Stimulated activated CD4-positive, alpha-beta T cell treated with anti-CD3 and anti-CD28 coated beads, TNF-alpha, amount 100 ng/mL, for 48 hours (primary cell): ENCODE results near the gene NUDT7.
A peak's percentile ranks its signal among the peaks of the same experiment; 100 is the strongest.

ENCODE experiments used
- DNase-seq, 3 donors: peaks; one replicate each; pipeline ENCODE4 v3.0.0-alpha.2; 2020; ENCODE audit warnings: low read depth in 3 of 3

Gene NUDT7

GRCh38 chr16:77722309-77723107 is at the start of gene NUDT7:
Gene NUDT7 (plus strand): TSS chr16:77722514. CDS start chr16:77722583, 69 bp downstream.
- peak; percentile 92 to 100 (median 96) for DNase-seq

- no peak for DNase-seq
Measured at GRCh38 chr16:77674888-77675287, 47.4 kb upstream of the NUDT7 start.

- peak; percentile 13 to 45 (median 30) for DNase-seq
Measured at GRCh38 chr16:77675464-77676324, 46.6 kb upstream of the NUDT7 start.

GRCh38 chr16:77677129-77677528 is 45.2 kb upstream of the NUDT7 start:
- DNase-seq: no peak

GRCh38 chr16:77679391-77679790 is 42.9 kb upstream of the NUDT7 start:
- no peak for DNase-seq

- no peak for DNase-seq
Measured at GRCh38 chr16:77679901-77680300, 42.4 kb upstream of the NUDT7 start.

- no peak for DNase-seq
Measured at GRCh38 chr16:77680496-77680895, 41.8 kb upstream of the NUDT7 start.

- no peak for DNase-seq
Measured at GRCh38 chr16:77682586-77682985, 39.7 kb upstream of the NUDT7 start.

- no peak for DNase-seq
Measured at GRCh38 chr16:77683397-77684180, 38.7 kb upstream of the NUDT7 start.

GRCh38 chr16:77684181-77684526 is 38.2 kb upstream of the NUDT7 start:
- DNase-seq: no peak

GRCh38 chr16:77686385-77686784 is 35.9 kb upstream of the NUDT7 start:
- no peak for DNase-seq

- no peak for DNase-seq
Measured at GRCh38 chr16:77689971-77690370, 32.3 kb upstream of the NUDT7 start.

GRCh38 chr16:77690416-77690815 is 31.9 kb upstream of the NUDT7 start:
- no peak for DNase-seq

GRCh38 chr16:77692612-77693011 is 29.7 kb upstream of the NUDT7 start:
- no peak for DNase-seq

GRCh38 chr16:77696149-77696548 is 26.2 kb upstream of the NUDT7 start:
- no peak for DNase-seq

- no peak for DNase-seq
Measured at GRCh38 chr16:77700846-77701245, 21.5 kb upstream of the NUDT7 start.

- no peak for DNase-seq
Measured at GRCh38 chr16:77705351-77705750, 17.0 kb upstream of the NUDT7 start.

- DNase-seq: no peak
Measured at GRCh38 chr16:77711179-77711578, 11.1 kb upstream of the NUDT7 start.

- DNase-seq: no peak
Measured at GRCh38 chr16:77711775-77712174, 10.5 kb upstream of the NUDT7 start.

- no peak for DNase-seq
Measured at GRCh38 chr16:77715145-77715544, 7.2 kb upstream of the NUDT7 start.

- no peak for DNase-seq
Measured at GRCh38 chr16:77721752-77722308, 484 bp upstream of the NUDT7 start.

- no peak for DNase-seq
Measured at GRCh38 chr16:77723108-77723514, 797 bp downstream of the NUDT7 start.
